ENCODE measurements around the gene PRSS57. TPM values are rescaled to one million over a fixed set of nuclear protein-coding genes. Genes with fewer than 3 reads are reported as not detected.

PRSS57 gene
- total and polyA plus RNA-seq, 2 of the 13 experiments (the other 11 are each of a cell fraction or from before 2014, with no cell fraction given): 0.12 TPM; not detected in 1

DNA sequence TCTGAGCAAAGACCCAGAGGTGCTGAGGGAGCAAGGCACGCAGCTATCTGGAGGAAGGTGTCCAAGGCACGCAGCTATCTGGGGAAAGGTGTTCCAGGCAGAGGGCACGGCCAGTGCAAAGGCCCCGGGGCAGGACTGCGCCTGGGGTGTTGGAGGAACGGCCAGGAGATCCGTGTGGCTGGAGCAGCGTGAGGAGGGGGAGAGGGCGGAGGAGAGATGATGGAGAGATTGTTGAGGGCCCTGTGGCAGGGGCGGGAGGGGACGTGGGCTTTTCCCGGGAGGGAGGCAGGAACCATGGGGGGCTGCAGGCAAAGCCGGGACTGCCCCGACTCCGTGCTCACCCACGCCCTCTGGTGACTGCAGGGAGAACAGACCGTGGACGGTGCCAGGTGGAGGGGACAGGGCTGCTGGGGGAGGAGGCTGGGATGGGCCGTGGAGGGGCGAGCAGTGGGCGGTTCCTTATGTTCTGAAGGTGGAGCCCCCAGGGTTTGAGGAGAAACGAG, 42.4 kb upstream of the PRSS57 start (continued):
- TF ChIP-seq, protein P1, sequence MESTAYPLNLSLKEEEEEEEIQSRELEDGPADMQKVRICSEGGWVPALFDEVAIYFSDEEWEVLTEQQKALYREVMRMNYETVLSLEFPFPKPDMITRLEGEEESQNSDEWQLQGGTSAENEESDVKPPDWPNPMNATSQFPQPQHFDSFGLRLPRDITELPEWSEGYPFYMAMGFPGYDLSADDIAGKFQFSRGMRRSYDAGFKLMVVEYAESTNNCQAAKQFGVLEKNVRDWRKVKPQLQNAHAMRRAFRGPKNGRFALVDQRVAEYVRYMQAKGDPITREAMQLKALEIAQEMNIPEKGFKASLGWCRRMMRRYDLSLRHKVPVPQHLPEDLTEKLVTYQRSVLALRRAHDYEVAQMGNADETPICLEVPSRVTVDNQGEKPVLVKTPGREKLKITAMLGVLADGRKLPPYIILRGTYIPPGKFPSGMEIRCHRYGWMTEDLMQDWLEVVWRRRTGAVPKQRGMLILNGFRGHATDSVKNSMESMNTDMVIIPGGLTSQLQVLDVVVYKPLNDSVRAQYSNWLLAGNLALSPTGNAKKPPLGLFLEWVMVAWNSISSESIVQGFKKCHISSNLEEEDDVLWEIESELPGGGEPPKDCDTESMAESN (CRISPR knock-in tag; conservative IDR thresholded peaks at IDR 0.05): no peak
- TF ChIP-seq ZSCAN31 (CRISPR knock-in tag; IDR thresholded peaks at IDR 0.05; ENCODE audit: low read depth): no peak
- TF ChIP-seq ZNF773 (CRISPR knock-in tag; IDR thresholded peaks at IDR 0.05; ENCODE audit: borderline replicate concordance): no peak
- no peak for TF ChIP-seq ZNF317 (CRISPR knock-in tag; IDR thresholded peaks at IDR 0.05)
- TF ChIP-seq TP53 (CRISPR knock-in tag; conservative IDR thresholded peaks at IDR 0.05): no peak
- TF ChIP-seq ZNF678 (CRISPR knock-in tag; IDR thresholded peaks at IDR 0.05): no peak
- 0 out of 2 replicates have a peak, but pooled peaks have one; percentile 29 for TF ChIP-seq ZIK1 (CRISPR knock-in tag; IDR thresholded peaks at IDR 0.05; ENCODE audit: borderline replicate concordance, low read depth)
- no peak for TF ChIP-seq BCL6 (CRISPR knock-in tag; IDR thresholded peaks at IDR 0.05)
- TF ChIP-seq ZNF703 (CRISPR knock-in tag; IDR thresholded peaks at IDR 0.05; ENCODE audit: borderline replicate concordance): no peak
- TF ChIP-seq RBAK (CRISPR knock-in tag; IDR thresholded peaks at IDR 0.05): no peak
- no peak for TF ChIP-seq MBNL3 (CRISPR knock-in tag; conservative IDR thresholded peaks at IDR 0.05)
- TF ChIP-seq SAP130 (CRISPR knock-in tag; IDR thresholded peaks at IDR 0.05; ENCODE audit: low read depth): no peak
- TF ChIP-seq ZNF724P (CRISPR knock-in tag; IDR thresholded peaks at IDR 0.05; ENCODE audit: borderline replicate concordance): no peak
- TF ChIP-seq, protein P2, sequence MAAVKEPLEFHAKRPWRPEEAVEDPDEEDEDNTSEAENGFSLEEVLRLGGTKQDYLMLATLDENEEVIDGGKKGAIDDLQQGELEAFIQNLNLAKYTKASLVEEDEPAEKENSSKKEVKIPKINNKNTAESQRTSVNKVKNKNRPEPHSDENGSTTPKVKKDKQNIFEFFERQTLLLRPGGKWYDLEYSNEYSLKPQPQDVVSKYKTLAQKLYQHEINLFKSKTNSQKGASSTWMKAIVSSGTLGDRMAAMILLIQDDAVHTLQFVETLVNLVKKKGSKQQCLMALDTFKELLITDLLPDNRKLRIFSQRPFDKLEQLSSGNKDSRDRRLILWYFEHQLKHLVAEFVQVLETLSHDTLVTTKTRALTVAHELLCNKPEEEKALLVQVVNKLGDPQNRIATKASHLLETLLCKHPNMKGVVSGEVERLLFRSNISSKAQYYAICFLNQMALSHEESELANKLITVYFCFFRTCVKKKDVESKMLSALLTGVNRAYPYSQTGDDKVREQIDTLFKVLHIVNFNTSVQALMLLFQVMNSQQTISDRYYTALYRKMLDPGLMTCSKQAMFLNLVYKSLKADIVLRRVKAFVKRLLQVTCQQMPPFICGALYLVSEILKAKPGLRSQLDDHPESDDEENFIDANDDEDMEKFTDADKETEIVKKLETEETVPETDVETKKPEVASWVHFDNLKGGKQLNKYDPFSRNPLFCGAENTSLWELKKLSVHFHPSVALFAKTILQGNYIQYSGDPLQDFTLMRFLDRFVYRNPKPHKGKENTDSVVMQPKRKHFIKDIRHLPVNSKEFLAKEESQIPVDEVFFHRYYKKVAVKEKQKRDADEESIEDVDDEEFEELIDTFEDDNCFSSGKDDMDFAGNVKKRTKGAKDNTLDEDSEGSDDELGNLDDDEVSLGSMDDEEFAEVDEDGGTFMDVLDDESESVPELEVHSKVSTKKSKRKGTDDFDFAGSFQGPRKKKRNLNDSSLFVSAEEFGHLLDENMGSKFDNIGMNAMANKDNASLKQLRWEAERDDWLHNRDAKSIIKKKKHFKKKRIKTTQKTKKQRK (IDR thresholded peaks at IDR 0.05; ENCODE audit: low read length): no peak
- no peak for TF ChIP-seq ZNF367 (CRISPR knock-in tag; IDR thresholded peaks at IDR 0.05; ENCODE audit: borderline replicate concordance)
- TF ChIP-seq, protein P3, sequence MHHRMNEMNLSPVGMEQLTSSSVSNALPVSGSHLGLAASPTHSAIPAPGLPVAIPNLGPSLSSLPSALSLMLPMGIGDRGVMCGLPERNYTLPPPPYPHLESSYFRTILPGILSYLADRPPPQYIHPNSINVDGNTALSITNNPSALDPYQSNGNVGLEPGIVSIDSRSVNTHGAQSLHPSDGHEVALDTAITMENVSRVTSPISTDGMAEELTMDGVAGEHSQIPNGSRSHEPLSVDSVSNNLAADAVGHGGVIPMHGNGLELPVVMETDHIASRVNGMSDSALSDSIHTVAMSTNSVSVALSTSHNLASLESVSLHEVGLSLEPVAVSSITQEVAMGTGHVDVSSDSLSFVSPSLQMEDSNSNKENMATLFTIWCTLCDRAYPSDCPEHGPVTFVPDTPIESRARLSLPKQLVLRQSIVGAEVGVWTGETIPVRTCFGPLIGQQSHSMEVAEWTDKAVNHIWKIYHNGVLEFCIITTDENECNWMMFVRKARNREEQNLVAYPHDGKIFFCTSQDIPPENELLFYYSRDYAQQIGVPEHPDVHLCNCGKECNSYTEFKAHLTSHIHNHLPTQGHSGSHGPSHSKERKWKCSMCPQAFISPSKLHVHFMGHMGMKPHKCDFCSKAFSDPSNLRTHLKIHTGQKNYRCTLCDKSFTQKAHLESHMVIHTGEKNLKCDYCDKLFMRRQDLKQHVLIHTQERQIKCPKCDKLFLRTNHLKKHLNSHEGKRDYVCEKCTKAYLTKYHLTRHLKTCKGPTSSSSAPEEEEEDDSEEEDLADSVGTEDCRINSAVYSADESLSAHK (CRISPR knock-in tag; IDR thresholded peaks at IDR 0.05; ENCODE audit: borderline replicate concordance): no peak
- TF ChIP-seq, protein P4, sequence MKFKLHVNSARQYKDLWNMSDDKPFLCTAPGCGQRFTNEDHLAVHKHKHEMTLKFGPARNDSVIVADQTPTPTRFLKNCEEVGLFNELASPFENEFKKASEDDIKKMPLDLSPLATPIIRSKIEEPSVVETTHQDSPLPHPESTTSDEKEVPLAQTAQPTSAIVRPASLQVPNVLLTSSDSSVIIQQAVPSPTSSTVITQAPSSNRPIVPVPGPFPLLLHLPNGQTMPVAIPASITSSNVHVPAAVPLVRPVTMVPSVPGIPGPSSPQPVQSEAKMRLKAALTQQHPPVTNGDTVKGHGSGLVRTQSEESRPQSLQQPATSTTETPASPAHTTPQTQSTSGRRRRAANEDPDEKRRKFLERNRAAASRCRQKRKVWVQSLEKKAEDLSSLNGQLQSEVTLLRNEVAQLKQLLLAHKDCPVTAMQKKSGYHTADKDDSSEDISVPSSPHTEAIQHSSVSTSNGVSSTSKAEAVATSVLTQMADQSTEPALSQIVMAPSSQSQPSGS (CRISPR knock-in tag; IDR thresholded peaks at IDR 0.05): no peak
- TF ChIP-seq NFYB (CRISPR knock-in tag; IDR thresholded peaks at IDR 0.05): no peak

All from HepG2 (cell line).